ENCODE results near the gene MUC5AC. TPM values are rescaled to one million over a fixed set of nuclear protein-coding genes. Genes with fewer than 3 reads are reported as not detected.

MUC5AC gene
- total and polyA plus RNA-seq, 2 of the 13 experiments (the other 11 are each of a cell fraction or from before 2014, with no cell fraction given): under 0.01 TPM; not detected in 1

- Histone ChIP-seq H3K4me1 (ENCODE audit: insufficient read depth, low read length) (no peaks in the 10 kb centered on the region), H3K27ac (ENCODE audit: extremely low read length, insufficient read depth, low read length) (no peak overlapping the region), H2AFZ (ENCODE audit: low read length) (no peak overlapping the region), H3K27me3 (ENCODE audit: control insufficient read depth in 1 of 2, insufficient read depth in 2 of 2, low read length in 2 of 2) (peaks cover 13 to 53% of the 10 kb centered on the region in 2 experiments; a peak in 4 of 5 replicates), H3K9me3 (ENCODE audit: low read length) (peaks cover 4% of the 10 kb centered on the region; the same call in 1 of the 2 replicates), H3K4me3 (replicated peaks in 1 of 3; ENCODE audit: insufficient read depth in 1 of 3, low read depth in 2 of 3, low read length in 3 of 3) (no peak overlapping the region), H3K79me2 (ENCODE audit: insufficient read depth, low read length) (no peaks in the 10 kb centered on the region), H3K4me2 (ENCODE audit: low read depth, low read length) (no peak overlapping the region), H3K9ac (ENCODE audit: insufficient read depth, low read depth, low read length) (no peak overlapping the region), H4K20me1 (ENCODE audit: insufficient read depth, low read length) (no peaks in the 10 kb centered on the region), H3K36me3 (replicated peaks in 1 of 2; ENCODE audit: control insufficient read depth in 1 of 2, insufficient read depth in 2 of 2, low read length in 2 of 2) (no peaks in the 10 kb centered on the region)
- CTCF ChIA-PET (ENCODE audit: low intra/inter-chr PET ratio, low total read pairs): no interaction called here
- DNase-seq (ENCODE audit: low spot score) (no peak), FAIRE-seq (no peak), ATAC-seq (no peak; the same call in 1 of the 3 replicates)
- in situ Hi-C loops (cut with HindIII; ENCODE audit: extremely low pct_ligation_motif_present, low pct_unique_long_range_greater_than_20kb): no loop called here
- TF ChIP-seq BATF2 (CRISPR knock-in tag; IDR thresholded peaks at IDR 0.05): no peak
- no peak for TF ChIP-seq SP5 (CRISPR knock-in tag; IDR thresholded peaks at IDR 0.05; ENCODE audit: borderline replicate concordance, low read depth)
- TF ChIP-seq ZNF44 (CRISPR knock-in tag; IDR thresholded peaks at IDR 0.05): no peak
- TF ChIP-seq REST (IDR thresholded peaks at IDR 0.05; ENCODE audit: borderline replicate concordance in 1 of 2, low read depth in 1 of 2, low read length in 2 of 2): no peak
- no peak for TF ChIP-seq FOXJ3 (CRISPR knock-in tag; IDR thresholded peaks at IDR 0.05; ENCODE audit: borderline replicate concordance)
- no peak for TF ChIP-seq FOXK2 (IDR thresholded peaks at IDR 0.05)
- no peak for TF ChIP-seq ZNF282 (IDR thresholded peaks at IDR 0.05; ENCODE audit: partially characterized antibody)
- no peak for TF ChIP-seq ZFP62 (CRISPR knock-in tag; IDR thresholded peaks at IDR 0.05)
- no peak for TF ChIP-seq HCFC1 (IDR thresholded peaks at IDR 0.05; ENCODE audit: low read depth, low read length)
- 47% methylated on average over 3 of the region's 18 CpGs for WGBS (ENCODE audit: low lambda C conversion rate)
- intact Hi-C loops (cut with micrococcal nuclease; ENCODE audit: unreplicated experiment): no loop called here
- POLR2A ChIA-PET: no interaction called here
- no TSS peak for BruUV-seq (replicated peaks)
Observed at GRCh38 chr11:1129611-1130160, 28.1 kb upstream of the MUC5AC start.

Data from HepG2 (cell line).